Esophagus muscularis mucosa (tissue), 4 donors: ENCODE data around the gene TSBP1. TPM values are rescaled to one million over a fixed set of nuclear protein-coding genes. Genes with fewer than 3 reads are reported as not detected.

Source experiments
- DNase-seq: peaks from one replicate; pipeline ENCODE4 v3.0.0-alpha.2; 2017; ENCODE audit errors: extremely low spot score
- H3K27ac ChIP-seq, 4 donors: fragments of 200-600 bp; sonication (generic); replicated peaks in 1 of 4; 1 replicate in 3 of 4; 2 replicates in 1 of 4; pipeline ENCODE4 v1.5.1; 2016 to 2019; ENCODE audit warnings: mild to moderate bottlenecking in 1 of 4
- H3K27me3 ChIP-seq, 4 donors: fragments of 200-600 bp; sonication (generic); one replicate each; pipeline versions ENCODE4 v1.5.1 to v1.6.0; 2016 to 2019
- H3K36me3 ChIP-seq, 4 donors: fragments of 200-600 bp; sonication (generic); one replicate each; pipeline ENCODE4 v1.5.1; 2016 to 2019
- H3K4me1 ChIP-seq, 4 donors: fragments of 200-600 bp; sonication (generic); one replicate each; pipeline ENCODE4 v1.5.1; 2016 to 2019
- H3K4me3 ChIP-seq, 4 donors: fragments of 200-600 bp; sonication (generic); 1 replicate in 2 of 4; 2 replicates in 2 of 4; pipeline ENCODE4 v1.5.1; 2016 to 2019; ENCODE audit warnings: mild to moderate bottlenecking in 4 of 4, moderate library complexity in 1 of 4
- H3K9me3 ChIP-seq, 4 donors: fragments of 200-600 bp; sonication (generic); 1 replicate in 3 of 4; 2 replicates in 1 of 4; pipeline ENCODE4 v1.5.1; 2016 to 2019
- EP300 ChIP-seq: sonication (generic); formaldehyde crosslinking; IDR thresholded peaks from one replicate; pipeline ENCODE4 v1.6.1; 2017; ENCODE audit warnings: antibody characterized with exemption
- POLR2A ChIP-seq: fragments of 450-650 bp; IDR thresholded peaks from one replicate; pipeline ENCODE4 v1.6.1; 2017; ENCODE audit warnings: antibody characterized with exemption, moderate library complexity, mild to moderate bottlenecking, low read depth
- POLR2AphosphoS5 ChIP-seq, 2 donors: sonication (generic); formaldehyde crosslinking; IDR thresholded peaks; one replicate each; pipeline ENCODE4 v1.6.1; 2017; ENCODE audit warnings: antibody characterized with exemption in 2 of 2
- WGBS: methylation state at CpG from one replicate; pipeline ENCODE4 v1.1.5; 2018; 5-methylcytosine and 5-hydroxymethylcytosine counted together
- intact Hi-C: fragments of 100-400 bp; cut with DNase I; formaldehyde crosslinking; loops from one replicate; pipeline ENCODE4 v1.15.1; 2023
- total RNA-seq, 4 donors: library from RNA; depleted of rRNA; stranded (reverse); fragments of >200 nt; gene quantifications; one replicate each; pipeline versions ENCODE4 v1.1.0 to v1.2.1, GENCODE V29; 2016
- TF ChIP-seq, protein P1 (sequence below), 3 experiments: fragments of 200-600 bp in 2 of 3; fragments of 450-650 bp in 1 of 3; sonication (generic) in 2 of 3; IDR thresholded peaks; one replicate each; pipeline ENCODE4 v1.5.1; 2017 to 2019; ENCODE audit warnings: antibody characterized with exemption in 3 of 3, mild to moderate bottlenecking in 2 of 3, moderate library complexity in 1 of 3

The TSBP1 gene
- total RNA-seq, 4 donors from 2014 or later = not detected

DNA sequence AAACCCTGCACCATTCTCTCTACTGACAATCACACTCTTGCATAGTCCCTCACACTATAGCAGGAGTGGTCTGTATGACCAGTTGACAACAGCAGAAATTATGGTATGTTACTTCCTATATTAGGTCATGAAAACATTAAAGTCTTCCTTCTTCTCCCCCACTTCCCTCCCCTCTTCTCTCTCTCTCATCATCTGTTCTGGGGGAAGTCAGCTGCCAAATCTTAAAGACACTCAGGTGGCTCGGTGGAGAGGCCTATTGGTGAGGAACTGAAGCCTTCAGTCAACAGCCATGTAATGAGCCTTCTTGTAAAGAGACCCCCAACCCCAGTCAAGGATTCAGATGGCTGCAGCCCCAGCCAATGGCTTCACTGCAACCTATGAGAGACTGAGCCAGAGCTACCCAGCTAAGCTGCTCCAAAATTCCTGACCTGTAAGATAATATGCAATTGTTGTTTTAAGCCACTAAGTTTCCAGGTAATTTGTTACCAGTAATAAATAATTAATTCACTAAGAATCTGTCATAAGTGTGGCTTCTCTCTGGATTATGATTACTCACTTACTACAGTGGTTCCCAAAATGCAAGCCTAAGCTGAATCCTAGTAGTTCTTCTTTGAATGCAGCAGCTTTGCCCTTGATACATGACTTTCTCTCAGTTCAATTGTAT is 11.2 kb upstream of the TSBP1 start:
- Histone ChIP-seq H3K4me3 (no peak overlapping the region), H3K4me1 (no peaks in the 10 kb centered on the region), H3K27me3 (no peaks in the 10 kb centered on the region), H3K36me3 (no peaks in the 10 kb centered on the region), H3K27ac (no peak overlapping the region), H3K9me3 (no peaks in the 10 kb centered on the region)
- no peak for DNase-seq
- TF ChIP-seq EP300 = no peak
- TF ChIP-seq POLR2AphosphoS5 (IDR thresholded peaks at IDR 0.05) = no peak
- no peak for TF ChIP-seq POLR2A
- TF ChIP-seq, protein P1, sequence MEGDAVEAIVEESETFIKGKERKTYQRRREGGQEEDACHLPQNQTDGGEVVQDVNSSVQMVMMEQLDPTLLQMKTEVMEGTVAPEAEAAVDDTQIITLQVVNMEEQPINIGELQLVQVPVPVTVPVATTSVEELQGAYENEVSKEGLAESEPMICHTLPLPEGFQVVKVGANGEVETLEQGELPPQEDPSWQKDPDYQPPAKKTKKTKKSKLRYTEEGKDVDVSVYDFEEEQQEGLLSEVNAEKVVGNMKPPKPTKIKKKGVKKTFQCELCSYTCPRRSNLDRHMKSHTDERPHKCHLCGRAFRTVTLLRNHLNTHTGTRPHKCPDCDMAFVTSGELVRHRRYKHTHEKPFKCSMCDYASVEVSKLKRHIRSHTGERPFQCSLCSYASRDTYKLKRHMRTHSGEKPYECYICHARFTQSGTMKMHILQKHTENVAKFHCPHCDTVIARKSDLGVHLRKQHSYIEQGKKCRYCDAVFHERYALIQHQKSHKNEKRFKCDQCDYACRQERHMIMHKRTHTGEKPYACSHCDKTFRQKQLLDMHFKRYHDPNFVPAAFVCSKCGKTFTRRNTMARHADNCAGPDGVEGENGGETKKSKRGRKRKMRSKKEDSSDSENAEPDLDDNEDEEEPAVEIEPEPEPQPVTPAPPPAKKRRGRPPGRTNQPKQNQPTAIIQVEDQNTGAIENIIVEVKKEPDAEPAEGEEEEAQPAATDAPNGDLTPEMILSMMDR (IDR thresholded peaks at IDR 0.05) = no peak
- 12% methylated on average over 1 of the region's 1 CpG for WGBS
- intact Hi-C loops = no loop called here

DNA sequence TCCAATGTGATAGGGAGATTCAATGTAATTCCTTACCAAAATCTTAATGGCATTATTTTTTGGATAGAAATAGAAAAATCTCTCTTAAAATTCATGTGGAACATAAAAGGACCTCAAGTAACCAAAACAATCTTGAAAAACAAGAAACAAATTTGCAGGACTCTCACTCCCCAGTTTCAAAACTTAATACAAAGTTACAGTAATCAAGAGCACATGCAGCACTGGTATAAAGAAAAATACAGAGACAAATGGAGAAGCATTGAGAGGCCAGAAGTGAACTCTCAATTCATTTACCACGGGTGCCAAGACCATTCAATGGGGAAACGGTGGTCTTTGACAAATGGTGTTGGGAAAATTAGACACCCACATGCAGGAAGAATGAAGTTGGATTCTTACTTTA is 7.8 kb upstream of the TSBP1 start:
- Histone ChIP-seq H3K9me3 (no peaks in the 10 kb centered on the region), H3K36me3 (no peaks in the 10 kb centered on the region), H3K4me3 (no peak overlapping the region), H3K27ac (no peak overlapping the region), H3K27me3 (peaks cover 0 to 5% (median 0%) of the 10 kb centered on the region in 4 donors), H3K4me1 (no peaks in the 10 kb centered on the region)
- intact Hi-C loops = no loop called here
- 50% methylated on average over 2 of the region's 2 CpGs for WGBS
- TF ChIP-seq EP300 (no peak), POLR2A (no peak), POLR2AphosphoS5 (IDR thresholded peaks at IDR 0.05) (no peak)
- TF ChIP-seq, protein P1 (IDR thresholded peaks at IDR 0.05) = no peak
- DNase-seq = no peak

DNA sequence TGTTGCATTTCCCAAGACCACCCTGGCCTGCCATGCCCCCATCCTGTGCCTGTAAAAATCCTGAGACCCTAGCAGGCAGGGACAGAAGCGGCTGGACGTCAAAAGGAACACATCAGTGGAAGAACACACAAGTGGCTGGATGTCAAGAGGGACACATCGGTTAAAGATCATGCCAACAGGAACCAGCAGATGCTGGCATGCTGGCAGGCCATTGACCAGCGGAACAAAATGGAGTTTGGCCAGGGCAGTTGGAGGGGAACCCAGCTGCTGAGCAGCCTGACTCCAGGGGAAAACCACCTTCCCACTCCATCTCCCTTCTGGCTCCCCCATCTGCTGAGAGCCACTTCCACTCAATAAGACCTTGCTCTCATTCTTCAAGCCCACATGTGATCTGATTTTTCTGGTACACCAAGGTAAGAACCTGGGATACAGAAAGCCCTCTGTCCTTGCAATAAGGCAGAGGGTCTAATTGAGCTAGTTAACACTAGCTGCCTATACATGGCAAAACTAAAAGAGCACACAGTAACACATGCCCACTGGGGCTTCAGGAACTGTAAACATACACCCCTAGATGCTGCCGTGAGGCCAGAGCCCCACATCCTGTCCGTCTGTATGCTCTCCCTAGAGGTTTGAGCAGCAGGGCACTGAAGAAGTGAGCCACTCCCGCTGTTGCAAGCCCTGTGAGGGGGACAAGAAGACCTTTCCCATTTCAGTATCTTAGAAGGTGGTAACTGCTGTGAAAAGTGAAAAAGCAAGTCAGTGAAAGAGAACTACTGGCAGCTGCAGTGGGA is 4.2 kb upstream of the TSBP1 start:
- DNase-seq = no peak
- Histone ChIP-seq H3K4me1 (no peaks in the 10 kb centered on the region), H3K9me3 (no peaks in the 10 kb centered on the region), H3K27me3 (peaks cover 0 to 5% (median 0%) of the 10 kb centered on the region in 4 donors), H3K27ac (no peak overlapping the region), H3K36me3 (no peaks in the 10 kb centered on the region), H3K4me3 (no peak overlapping the region)
- intact Hi-C loops = no loop called here
- TF ChIP-seq, protein P1 (IDR thresholded peaks at IDR 0.05) = no peak
- TF ChIP-seq EP300 = no peak
- no peak for TF ChIP-seq POLR2A
- TF ChIP-seq POLR2AphosphoS5 (IDR thresholded peaks at IDR 0.05) = no peak
- WGBS = 84% methylated on average over 7 of the region's 7 CpGs

DNA sequence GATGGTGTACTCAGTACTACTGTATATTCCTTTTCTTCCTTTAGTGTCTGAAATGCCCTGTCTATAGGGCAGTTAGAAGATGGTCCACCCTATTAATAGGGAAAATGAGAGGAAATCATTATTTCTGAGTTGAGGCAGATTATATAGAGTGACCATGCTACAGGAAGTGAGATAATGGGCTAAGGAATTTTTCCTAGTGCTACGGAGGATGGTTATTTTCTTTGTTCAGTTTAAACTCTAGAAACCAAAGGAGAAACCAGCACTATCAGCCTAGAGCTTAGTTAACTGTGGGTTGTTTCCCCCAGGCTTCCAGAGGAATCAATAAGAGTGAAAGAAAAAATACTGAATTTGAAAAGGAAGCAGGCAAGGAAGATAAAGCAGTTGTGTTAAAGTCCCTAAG is 474 bp downstream of the TSBP1 start:
- TF ChIP-seq POLR2AphosphoS5 (IDR thresholded peaks at IDR 0.05) (no peak), EP300 (no peak), POLR2A (no peak)
- TF ChIP-seq, protein P1 (IDR thresholded peaks at IDR 0.05) = no peak
- no peak overlapping the region for H3K4me3 ChIP-seq
- intact Hi-C loops = no loop called here
- no peak for DNase-seq
- no peak overlapping the region for H3K27ac ChIP-seq
- H3K36me3 ChIP-seq = no peaks in the 10 kb centered on the region
- H3K27me3 ChIP-seq = peaks cover 0 to 2% (median 0%) of the 10 kb centered on the region in 4 donors
- 65% methylated on average over 1 of the region's 1 CpG for WGBS
- no peaks in the 10 kb centered on the region for H3K9me3 ChIP-seq
- no peaks in the 10 kb centered on the region for H3K4me1 ChIP-seq
